NCI-H345 treated with DMSO at 0.1 percent for 48 hours (cell line): ENCODE measurements around the gene KCNJ15.

Experiments
- DNase-seq: peaks from one replicate; lab custom pipeline; 2025; ENCODE audit not compliant: unreplicated experiment; lab: John Stamatoyannopoulos, UW

Gene KCNJ15

GRCh38 chr21:38267991-38268863, 11.4 kb downstream of the KCNJ15 start:
- no peak for DNase-seq

GRCh38 chr21:38268864-38269575, 12.2 kb downstream of the KCNJ15 start:
- no peak for DNase-seq

- no peak for DNase-seq
Observed at GRCh38 chr21:38269576-38269936, 12.8 kb downstream of the KCNJ15 start.

- DNase-seq, result no peak
Observed at GRCh38 chr21:38272215-38272614, 15.4 kb downstream of the KCNJ15 start.

GRCh38 chr21:38273745-38274542, 17.2 kb downstream of the KCNJ15 start:
- DNase-seq, result no peak

- no peak for DNase-seq
Observed at GRCh38 chr21:38277501-38278131, 20.8 kb downstream of the KCNJ15 start.

GRCh38 chr21:38280454-38280853, 23.7 kb downstream of the KCNJ15 start:
- DNase-seq, result no peak

GRCh38 chr21:38280867-38281266, 24.1 kb downstream of the KCNJ15 start:
- no peak for DNase-seq

GRCh38 chr21:38282921-38283320, 26.1 kb downstream of the KCNJ15 start:
- DNase-seq, result no peak

- DNase-seq, result no peak
Observed at GRCh38 chr21:38284216-38284615, 27.4 kb downstream of the KCNJ15 start.

GRCh38 chr21:38286739-38287471, 30.1 kb downstream of the KCNJ15 start:
- DNase-seq, result no peak

GRCh38 chr21:38287476-38287875, 30.7 kb downstream of the KCNJ15 start:
- no peak for DNase-seq

- no peak for DNase-seq
Observed at GRCh38 chr21:38289705-38290485, 33.1 kb downstream of the KCNJ15 start.

GRCh38 chr21:38290809-38291208, 34.0 kb downstream of the KCNJ15 start:
- no peak for DNase-seq

GRCh38 chr21:38291874-38292273, 35.1 kb downstream of the KCNJ15 start:
- no peak for DNase-seq

- DNase-seq, result no peak
Observed at GRCh38 chr21:38293113-38293512, 36.3 kb downstream of the KCNJ15 start.

- DNase-seq, result no peak
Observed at GRCh38 chr21:38293765-38294164, 37.0 kb downstream of the KCNJ15 start.

- DNase-seq, result no peak
Observed at GRCh38 chr21:38294609-38295008, 37.8 kb downstream of the KCNJ15 start.

- DNase-seq, result no peak
Observed at GRCh38 chr21:38295997-38296764, 39.4 kb downstream of the KCNJ15 start.
